LNCaP clone FGC (cell line): ENCODE measurements around the gene NUDT14.

Experiments
- DNase-seq: peaks from one replicate; pipeline ENCODE4 v3.0.0-alpha.2; 2011; ENCODE audit warnings: low read depth
- H3K4me3 ChIP-seq: 2 replicates; pipeline ENCODE4 v1.5.1; 2011; ENCODE audit warnings: mild to moderate bottlenecking, low read depth, low read length, control low read depth
- CTCF ChIP-seq: IDR thresholded peaks from 2 replicates; pipeline ENCODE4 v1.5.1; 2012; ENCODE audit warnings: mild to moderate bottlenecking; ENCODE audit not compliant: control insufficient read depth, insufficient read depth; ENCODE audit errors: extremely low read depth

The NUDT14 gene

GRCh38 chr14:105185001-105185400, 3.9 kb upstream of the NUDT14 start:
- no peak overlapping the region for H3K4me3 ChIP-seq
- no peak for TF ChIP-seq CTCF
- DNase-seq = no peak

GRCh38 chr14:105184461-105184860, 3.3 kb upstream of the NUDT14 start:
- no peak overlapping the region for H3K4me3 ChIP-seq
- no peak for DNase-seq
- TF ChIP-seq CTCF = no peak

GRCh38 chr14:105182296-105183020, 1.3 kb upstream of the NUDT14 start:
- TF ChIP-seq CTCF = no peak
- H3K4me3 ChIP-seq = no peak overlapping the region
- DNase-seq = no peak

GRCh38 chr14:105181549-105182295, 610 bp upstream of the NUDT14 start:
- no peak for TF ChIP-seq CTCF
- DNase-seq = no peak

GRCh38 chr14:105179191-105179590, 1.9 kb downstream of the NUDT14 start:
- no peak overlapping the region for H3K4me3 ChIP-seq
- TF ChIP-seq CTCF = no peak
- DNase-seq = no peak

More at GRCh38 chr14:105181549-105182295, 610 bp upstream of the NUDT14 start:
- peak overlapping the region; percentile 51 for H3K4me3 ChIP-seq

GRCh38 chr14:105178868-105179140, 2.3 kb downstream of the NUDT14 start:
- no peak for TF ChIP-seq CTCF
- no peak overlapping the region for H3K4me3 ChIP-seq
- no peak for DNase-seq
